HepG2 (cell line): ENCODE data around the gene SMIM44. TPM values are rescaled to one million over a fixed set of nuclear protein-coding genes. Genes with fewer than 3 reads are reported as not detected.
A peak's percentile ranks its signal among the peaks of the same experiment; 100 is the strongest.

ENCODE experiments used
- ATAC-seq: fragments of 200-7000 bp; cut with Tn5 transposase; 3 replicates; pipeline ENCODE4 v1.9.1; 2020; ENCODE audit warnings: mild to moderate bottlenecking, moderate library complexity
- BruUV-seq: library from RNA; stranded (reverse); fragments of 400-500 nt; replicated peaks from 2 replicates; lab custom pipeline; 2021; lab: Mats Ljungman, UMichigan
- CTCF ChIA-PET: fragments of 300-600 bp; formaldehyde crosslinking; extraction: SDS; loops from one replicate; lab custom pipeline; 2021; ENCODE audit warnings: low total read pairs, inconsistent platforms, low intra/inter-chr PET ratio; lab: Yijun Ruan, JAX
- POLR2A ChIA-PET: fragments of 350-600 bp; sonication (Branson Sonifier 250); formaldehyde crosslinking; loops from one replicate; lab custom pipeline; 2020; ENCODE audit warnings: antibody characterized with exemption, inconsistent platforms; lab: Yijun Ruan, JAX
- DNase-seq: peaks from one replicate; pipeline ENCODE4 v3.0.0-alpha.2; 2015; ENCODE audit warnings: low spot score
- FAIRE-seq: peaks from 3 replicates; lab custom pipeline; 2011; peaks lifted over from hg19 to GRCh38; lab: Jason Lieb, UNC
- H2AFZ ChIP-seq: one replicate; pipeline ENCODE4 v1.6.1; 2011; ENCODE audit warnings: low read length, inconsistent platforms
- H3K27ac ChIP-seq: fragments of 300-600 bp; 3 replicates; pipeline ENCODE4 v1.8.0; 2011; ENCODE audit warnings: mixed run types, mild to moderate bottlenecking, mixed read lengths, low read length, inconsistent platforms; ENCODE audit not compliant: insufficient read depth; ENCODE audit errors: extremely low read length
- H3K27me3 ChIP-seq, 2 experiments: fragments of 200-600 bp in 1 of 2; 2 replicates in 1 of 2; 3 replicates in 1 of 2; pipeline versions ENCODE4 v1.6.0 to v1.8.0; 2011; ENCODE audit warnings: low read length in 2 of 2, mild to moderate bottlenecking in 2 of 2, moderate library complexity in 2 of 2, inconsistent platforms in 1 of 2; ENCODE audit not compliant: insufficient read depth in 2 of 2, control insufficient read depth in 1 of 2
- H3K36me3 ChIP-seq, 2 experiments: fragments of 200-600 bp in 1 of 2; replicated peaks in 1 of 2; 2 replicates in 1 of 2; 3 replicates in 1 of 2; pipeline versions ENCODE4 v1.5.1 to v1.8.0; 2011; ENCODE audit warnings: low read length in 2 of 2, inconsistent platforms in 1 of 2; ENCODE audit not compliant: insufficient read depth in 2 of 2, control insufficient read depth in 1 of 2
- H3K4me1 ChIP-seq: 2 replicates; pipeline ENCODE4 v1.5.1; 2012; ENCODE audit warnings: low read length, inconsistent platforms; ENCODE audit not compliant: insufficient read depth
- H3K4me2 ChIP-seq: 2 replicates; pipeline ENCODE4 v1.6.0; 2011; ENCODE audit warnings: low read depth, low read length, inconsistent platforms
- H3K4me3 ChIP-seq, 3 experiments: fragments of 200-600 bp in 1 of 3; sonication (generic), shearing (Covaris generic) in 1 of 3; replicated peaks in 1 of 3; 2 replicates each; pipeline ENCODE4 v1.5.1; 2011 to 2016; ENCODE audit warnings: low read length in 3 of 3, inconsistent platforms in 2 of 3, low read depth in 2 of 3, mild to moderate bottlenecking in 2 of 3, control low read depth in 1 of 3, mixed read lengths in 1 of 3; ENCODE audit not compliant: insufficient read depth in 1 of 3
- H3K79me2 ChIP-seq: one replicate; pipeline ENCODE4 v1.6.1; 2011; ENCODE audit warnings: low read length, inconsistent platforms; ENCODE audit not compliant: insufficient read depth
- H3K9ac ChIP-seq: 2 replicates; pipeline ENCODE4 v1.6.0; 2011; ENCODE audit warnings: mild to moderate bottlenecking, low read depth, low read length, inconsistent platforms; ENCODE audit not compliant: insufficient read depth
- H3K9me3 ChIP-seq: 2 replicates; pipeline ENCODE4 v1.5.1; 2012; ENCODE audit warnings: mild to moderate bottlenecking, low read length
- H4K20me1 ChIP-seq: 2 replicates; pipeline ENCODE4 v1.6.0; 2011; ENCODE audit warnings: inconsistent platforms, mild to moderate bottlenecking, low read length, moderate library complexity; ENCODE audit not compliant: insufficient read depth
- CC2D1A ChIP-seq: sonication (generic); formaldehyde crosslinking; IDR thresholded peaks from 2 replicates; pipeline ENCODE4 v1.8.1; 2023; ENCODE audit warnings: mild to moderate bottlenecking, missing genetic modification reagents
- FOXP4 ChIP-seq: sonication (generic); formaldehyde crosslinking; IDR thresholded peaks from 2 replicates; pipeline ENCODE4 v1.4.0; 2020; ENCODE audit warnings: missing genetic modification reagents
- HNRNPK ChIP-seq: fragments of 200-400 bp; formaldehyde crosslinking; IDR thresholded peaks from 2 replicates; pipeline ENCODE4 v1.6.1; 2018; ENCODE audit warnings: low read length, low read depth, moderate library complexity, mild to moderate bottlenecking; ENCODE audit not compliant: poor library complexity, severe bottlenecking
- MEF2D ChIP-seq: sonication (generic); formaldehyde crosslinking; IDR thresholded peaks from 2 replicates; pipeline ENCODE4 v1.5.1; 2020; ENCODE audit warnings: mild to moderate bottlenecking, missing genetic modification reagents
- MTF1 ChIP-seq: sonication (generic); formaldehyde crosslinking; IDR thresholded peaks from 2 replicates; pipeline ENCODE4 v1.5.0; 2020; ENCODE audit warnings: missing genetic modification reagents
- POLR2AphosphoS5 ChIP-seq: IDR thresholded peaks from 2 replicates; pipeline ENCODE4 v1.6.1; 2012; ENCODE audit warnings: low read depth, low read length
- YEATS4 ChIP-seq: sonication (generic); formaldehyde crosslinking; IDR thresholded peaks from 2 replicates; pipeline ENCODE4 v1.4.0; 2020; ENCODE audit warnings: missing genetic modification reagents, borderline replicate concordance
- ZNF468 ChIP-seq: sonication (generic); formaldehyde crosslinking; IDR thresholded peaks from 2 replicates; pipeline ENCODE4 v1.8.0; 2022; ENCODE audit warnings: mild to moderate bottlenecking, moderate library complexity, missing genetic modification reagents
- WGBS: methylation state at CpG from one replicate; pipeline ENCODE4 v1.1.6; 2017; ENCODE audit warnings: low lambda C conversion rate; 5-methylcytosine and 5-hydroxymethylcytosine counted together
- in situ Hi-C: cut with HindIII; loops from 2 replicates; pipeline ENCODE4 v1.10.0; 2017; ENCODE audit warnings: low pct_unique_long_range_greater_than_20kb; ENCODE audit not compliant: extremely low pct_ligation_motif_present
- intact Hi-C: fragments of 100-400 bp; cut with micrococcal nuclease; formaldehyde crosslinking; loops from one replicate; pipeline ENCODE4 v1.10.0; 2022; ENCODE audit not compliant: unreplicated experiment
- polyA plus RNA-seq, 8 experiments: library from polyadenylated mRNA; depleted of rRNA in 3 of 8; stranded (reverse) in 7 of 8; unstranded in 1 of 8; fragments of >200 nt; fragmentation: Illumina TruSeq in 4 of 8; extraction: Trizol in 4 of 8; gene quantifications; 2 replicates each; pipeline versions ENCODE4 v1.2.1 to v1.2.3, GENCODE V29; 2011 to 2016; ENCODE audit warnings: low read depth in 4 of 8, missing spikeins in 1 of 8, mixed read lengths in 1 of 8; ENCODE audit not compliant: insufficient read depth in 1 of 8
- total RNA-seq, 5 experiments: library from RNA; depleted of rRNA; stranded (reverse); fragments of >200 nt; fragmentation: Illumina TruSeq; extraction: Trizol; gene quantifications; 2 replicates each; pipeline ENCODE4 v1.2.3, GENCODE V29; 2016; ENCODE audit warnings: low read depth in 1 of 5
- TF ChIP-seq, protein P1 (sequence below): sonication (generic); formaldehyde crosslinking; IDR thresholded peaks from 2 replicates; pipeline ENCODE4 v1.5.1; 2020; ENCODE audit warnings: mild to moderate bottlenecking, missing genetic modification reagents, moderate library complexity
- TF ChIP-seq, protein P2 (sequence below): sonication (generic); formaldehyde crosslinking; IDR thresholded peaks from 2 replicates; pipeline ENCODE4 v1.9.0; 2022; ENCODE audit warnings: low read depth, missing genetic modification reagents
- TF ChIP-seq, protein P3 (sequence below): IDR thresholded peaks from 2 replicates; pipeline ENCODE4 v1.6.1; 2016; ENCODE audit warnings: mild to moderate bottlenecking
- TF ChIP-seq, protein P4 (sequence below): sonication (generic); formaldehyde crosslinking; IDR thresholded peaks from 2 replicates; pipeline ENCODE4 v1.9.0; 2022; ENCODE audit warnings: missing genetic modification reagents, mild to moderate bottlenecking, borderline replicate concordance

SMIM44 gene
- total and polyA plus RNA-seq, 2 of the 13 experiments (the other 11 are each of a cell fraction or from before 2014, with no cell fraction given), result not detected

DNA sequence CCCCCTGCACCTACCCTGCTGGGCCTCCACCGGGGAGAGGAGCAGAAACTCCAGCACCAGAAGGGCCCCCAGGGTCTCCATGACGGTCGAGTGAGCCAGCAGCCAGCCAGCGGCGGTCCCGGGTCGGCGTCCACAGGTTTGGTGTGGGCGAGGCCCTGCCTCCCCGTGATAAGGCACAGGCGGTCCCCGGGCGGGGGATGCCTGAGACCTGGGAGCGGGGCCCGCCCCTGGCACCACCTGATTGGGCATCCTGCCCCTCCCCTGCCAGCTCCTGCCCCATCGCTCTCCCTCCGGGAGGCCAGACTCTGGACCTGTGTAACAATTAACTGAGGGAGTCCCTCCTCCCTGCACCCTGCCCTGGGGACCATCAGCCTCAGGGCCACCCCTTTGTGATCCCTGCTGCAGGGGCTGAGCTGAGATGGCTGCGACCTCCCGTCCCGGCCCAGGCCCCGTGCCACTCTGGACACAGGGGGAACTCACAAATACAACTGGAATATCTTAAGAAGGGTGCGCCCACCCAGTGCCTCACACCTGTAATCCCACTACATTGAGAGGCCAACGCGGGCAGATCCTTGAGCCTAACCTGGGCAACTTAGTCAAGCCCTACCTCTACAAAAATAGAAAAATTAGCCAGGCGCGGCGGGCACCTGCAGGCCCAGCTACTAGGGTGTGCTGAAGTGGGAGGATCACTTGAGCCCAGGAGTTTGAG, 2.7 kb downstream of the SMIM44 start, which contains the start of gene SMIM24 (continued):
- TF ChIP-seq CC2D1A (CRISPR knock-in tag), result 0 out of 2 replicates have a peak, but pooled peaks have one; percentile 49
- peak; percentile 52; the same call in 1 of the 2 replicates for TF ChIP-seq YEATS4
- no peak for TF ChIP-seq ZNF468 (CRISPR knock-in tag)
- TF ChIP-seq MTF1 (CRISPR knock-in tag), result no peak
- TF ChIP-seq, protein P1, sequence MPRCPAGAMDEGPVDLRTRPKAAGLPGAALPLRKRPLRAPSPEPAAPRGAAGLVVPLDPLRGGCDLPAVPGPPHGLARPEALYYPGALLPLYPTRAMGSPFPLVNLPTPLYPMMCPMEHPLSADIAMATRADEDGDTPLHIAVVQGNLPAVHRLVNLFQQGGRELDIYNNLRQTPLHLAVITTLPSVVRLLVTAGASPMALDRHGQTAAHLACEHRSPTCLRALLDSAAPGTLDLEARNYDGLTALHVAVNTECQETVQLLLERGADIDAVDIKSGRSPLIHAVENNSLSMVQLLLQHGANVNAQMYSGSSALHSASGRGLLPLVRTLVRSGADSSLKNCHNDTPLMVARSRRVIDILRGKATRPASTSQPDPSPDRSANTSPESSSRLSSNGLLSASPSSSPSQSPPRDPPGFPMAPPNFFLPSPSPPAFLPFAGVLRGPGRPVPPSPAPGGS (CRISPR knock-in tag), result 0 out of 2 replicates have a peak, but pooled peaks have one; percentile 20
- peak; percentile 59; the same call in 1 of the 2 replicates for TF ChIP-seq MEF2D (CRISPR knock-in tag)
- TF ChIP-seq, protein P2, sequence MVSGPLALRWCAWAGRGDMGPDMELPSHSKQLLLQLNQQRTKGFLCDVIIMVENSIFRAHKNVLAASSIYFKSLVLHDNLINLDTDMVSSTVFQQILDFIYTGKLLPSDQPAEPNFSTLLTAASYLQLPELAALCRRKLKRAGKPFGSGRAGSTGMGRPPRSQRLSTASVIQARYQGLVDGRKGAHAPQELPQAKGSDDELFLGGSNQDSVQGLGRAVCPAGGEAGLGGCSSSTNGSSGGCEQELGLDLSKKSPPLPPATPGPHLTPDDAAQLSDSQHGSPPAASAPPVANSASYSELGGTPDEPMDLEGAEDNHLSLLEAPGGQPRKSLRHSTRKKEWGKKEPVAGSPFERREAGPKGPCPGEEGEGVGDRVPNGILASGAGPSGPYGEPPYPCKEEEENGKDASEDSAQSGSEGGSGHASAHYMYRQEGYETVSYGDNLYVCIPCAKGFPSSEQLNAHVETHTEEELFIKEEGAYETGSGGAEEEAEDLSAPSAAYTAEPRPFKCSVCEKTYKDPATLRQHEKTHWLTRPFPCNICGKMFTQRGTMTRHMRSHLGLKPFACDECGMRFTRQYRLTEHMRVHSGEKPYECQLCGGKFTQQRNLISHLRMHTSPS (CRISPR knock-in tag), result peak; percentile 97

DNA sequence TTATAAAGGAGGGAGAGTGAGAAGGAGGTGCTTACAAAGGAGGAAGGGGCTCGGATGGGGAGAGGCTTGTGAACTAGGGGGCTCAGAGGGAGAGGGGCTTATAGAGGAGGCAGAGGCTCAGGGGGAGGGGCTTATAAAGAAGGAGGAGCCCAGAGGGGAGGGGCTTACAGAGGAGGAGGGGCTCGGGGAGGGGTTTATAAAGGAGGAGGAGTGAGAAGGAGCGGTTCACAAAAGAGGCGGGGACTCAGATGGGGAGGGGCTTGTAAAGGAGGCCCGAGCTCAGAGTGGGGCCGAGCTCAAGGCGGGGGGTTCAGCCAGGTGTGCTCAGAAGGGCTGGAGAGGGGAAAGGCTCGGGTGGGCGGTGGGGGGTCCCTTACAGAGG, 3.4 kb downstream of the SMIM44 start:
- BruUV-seq, result no TSS peak
- Histone ChIP-seq H3K4me2 (peak overlapping the region; percentile 61), H4K20me1 (no peaks in the 10 kb centered on the region), H3K36me3 (no peaks in the 10 kb centered on the region), H3K79me2 (no peaks in the 10 kb centered on the region), H3K9me3 (no peaks in the 10 kb centered on the region), H3K27ac (peak overlapping the region; percentile 18), H2AFZ (no peak overlapping the region), H3K4me1 (peaks cover 20% of the 10 kb centered on the region), H3K4me3 (peak overlapping the region; percentile 44 to 67 (median 60); a peak in 4 of 6 replicates), H3K27me3 (no peaks in the 10 kb centered on the region), H3K9ac (0 out of 2 replicates have a peak overlapping the region, but pooled peaks have one; percentile 28)
- in situ Hi-C loops (no loop called here), intact Hi-C loops (no loop called here)
- CTCF ChIA-PET, result interaction anchor here (1.0 kb wide), 1 partner anchor 153 kb away, joined by 3 read pairs; no protein-coding TSS in a partner anchor
- FAIRE-seq (no peak), DNase-seq (no peak), ATAC-seq (peak; percentile 62)
- 21% methylated on average over 9 of the region's 9 CpGs for WGBS
- POLR2A ChIA-PET, result interaction anchor here (0.6 to 3.0 kb wide), 8 partner anchors 9 to 195 kb away, joined by 3 to 24 read pairs (median 6); partner anchors contain the start of genes DOHH and MFSD12
- TF ChIP-seq HNRNPK (peak; percentile 35), POLR2AphosphoS5 (0 out of 2 replicates have a peak, but pooled peaks have one; percentile 15), FOXP4 (CRISPR knock-in tag) (no peak)
- TF ChIP-seq, protein P3, sequence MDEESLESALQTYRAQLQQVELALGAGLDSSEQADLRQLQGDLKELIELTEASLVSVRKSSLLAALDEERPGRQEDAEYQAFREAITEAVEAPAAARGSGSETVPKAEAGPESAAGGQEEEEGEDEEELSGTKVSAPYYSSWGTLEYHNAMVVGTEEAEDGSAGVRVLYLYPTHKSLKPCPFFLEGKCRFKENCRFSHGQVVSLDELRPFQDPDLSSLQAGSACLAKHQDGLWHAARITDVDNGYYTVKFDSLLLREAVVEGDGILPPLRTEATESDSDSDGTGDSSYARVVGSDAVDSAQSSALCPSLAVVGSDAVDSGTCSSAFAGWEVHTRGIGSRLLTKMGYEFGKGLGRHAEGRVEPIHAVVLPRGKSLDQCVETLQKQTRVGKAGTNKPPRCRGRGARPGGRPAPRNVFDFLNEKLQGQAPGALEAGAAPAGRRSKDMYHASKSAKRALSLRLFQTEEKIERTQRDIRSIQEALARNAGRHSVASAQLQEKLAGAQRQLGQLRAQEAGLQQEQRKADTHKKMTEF (CRISPR knock-in tag), result no peak
- TF ChIP-seq, protein P4, sequence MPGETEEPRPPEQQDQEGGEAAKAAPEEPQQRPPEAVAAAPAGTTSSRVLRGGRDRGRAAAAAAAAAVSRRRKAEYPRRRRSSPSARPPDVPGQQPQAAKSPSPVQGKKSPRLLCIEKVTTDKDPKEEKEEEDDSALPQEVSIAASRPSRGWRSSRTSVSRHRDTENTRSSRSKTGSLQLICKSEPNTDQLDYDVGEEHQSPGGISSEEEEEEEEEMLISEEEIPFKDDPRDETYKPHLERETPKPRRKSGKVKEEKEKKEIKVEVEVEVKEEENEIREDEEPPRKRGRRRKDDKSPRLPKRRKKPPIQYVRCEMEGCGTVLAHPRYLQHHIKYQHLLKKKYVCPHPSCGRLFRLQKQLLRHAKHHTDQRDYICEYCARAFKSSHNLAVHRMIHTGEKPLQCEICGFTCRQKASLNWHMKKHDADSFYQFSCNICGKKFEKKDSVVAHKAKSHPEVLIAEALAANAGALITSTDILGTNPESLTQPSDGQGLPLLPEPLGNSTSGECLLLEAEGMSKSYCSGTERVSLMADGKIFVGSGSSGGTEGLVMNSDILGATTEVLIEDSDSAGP, result no peak
